Liver (tissue), 9 donors: ENCODE data around the gene TULP3. TPM values are rescaled to one million over a fixed set of nuclear protein-coding genes. Genes with fewer than 3 reads are reported as not detected.

Source experiments
- DNase-seq: peaks from one replicate; pipeline ENCODE4 v3.0.0-alpha.2; 2017; ENCODE audit warnings: low spot score
- H3K27ac ChIP-seq, 2 donors: one replicate each; pipeline ENCODE4 v1.7.0; 2013; ENCODE audit warnings: inconsistent platforms in 2 of 2, low read length in 2 of 2, control low read depth in 1 of 2, low read depth in 1 of 2, mild to moderate bottlenecking in 1 of 2
- H3K27me3 ChIP-seq, 4 donors: one replicate each; pipeline versions ENCODE4 v1.6.1 to v1.7.0; 2013; ENCODE audit warnings: low read length in 3 of 4, inconsistent platforms in 1 of 4, mild to moderate bottlenecking in 1 of 4, moderate library complexity in 1 of 4; ENCODE audit not compliant: control insufficient read depth in 4 of 4, insufficient read depth in 4 of 4
- H3K36me3 ChIP-seq, 4 donors: one replicate each; pipeline versions ENCODE4 v1.6.1 to v1.7.0; 2013; ENCODE audit warnings: low read length in 3 of 4, mild to moderate bottlenecking in 3 of 4, low read depth in 1 of 4, moderate library complexity in 1 of 4; ENCODE audit not compliant: control insufficient read depth in 4 of 4, insufficient read depth in 3 of 4
- H3K4me1 ChIP-seq, 4 donors: one replicate each; pipeline versions ENCODE4 v1.6.1 to v1.7.0; 2013; ENCODE audit warnings: low read length in 3 of 4, mild to moderate bottlenecking in 3 of 4, moderate library complexity in 1 of 4; ENCODE audit not compliant: control insufficient read depth in 4 of 4, insufficient read depth in 4 of 4
- H3K4me3 ChIP-seq, 3 donors: one replicate each; pipeline versions ENCODE4 v1.6.1 to v1.7.0; 2013; ENCODE audit warnings: low read length in 3 of 3, control low read depth in 1 of 3, low read depth in 1 of 3, mild to moderate bottlenecking in 1 of 3
- H3K9ac ChIP-seq, 2 donors: one replicate each; pipeline ENCODE4 v1.7.0; 2013; ENCODE audit warnings: low read length in 2 of 2, mild to moderate bottlenecking in 2 of 2, moderate library complexity in 2 of 2, control low read depth in 1 of 2, low read depth in 1 of 2
- H3K9me3 ChIP-seq, 4 donors: one replicate each; pipeline versions ENCODE4 v1.6.1 to v1.7.0; 2013; ENCODE audit warnings: low read length in 3 of 4; ENCODE audit not compliant: control insufficient read depth in 4 of 4
- ATF3 ChIP-seq: IDR thresholded peaks from 2 replicates; pipeline ENCODE4 v1.6.1; 2016; ENCODE audit warnings: antibody characterized with exemption
- EGR1 ChIP-seq, 2 donors: IDR thresholded peaks; 2 replicates each; pipeline ENCODE4 v1.6.1; 2016 to 2018; ENCODE audit warnings: antibody characterized with exemption in 2 of 2, low read depth in 2 of 2
- FOXA1 ChIP-seq: IDR thresholded peaks from 2 replicates; pipeline ENCODE4 v1.6.1; 2016; ENCODE audit warnings: antibody characterized with exemption
- FOXA2 ChIP-seq: IDR thresholded peaks from 2 replicates; pipeline ENCODE4 v1.6.1; 2016; ENCODE audit warnings: antibody characterized with exemption
- GABPA ChIP-seq, 2 donors: IDR thresholded peaks in 1 of 2; conservative IDR thresholded peaks in 1 of 2; 2 replicates each; pipeline ENCODE4 v1.6.1; 2016; ENCODE audit warnings: antibody characterized with exemption in 2 of 2, mild to moderate bottlenecking in 1 of 2, moderate library complexity in 1 of 2
- HNF4A ChIP-seq, 2 donors: conservative IDR thresholded peaks; 2 replicates each; pipeline ENCODE4 v1.6.1; 2016; ENCODE audit warnings: antibody characterized with exemption in 2 of 2, mild to moderate bottlenecking in 2 of 2
- HNF4G ChIP-seq: IDR thresholded peaks from 2 replicates; pipeline ENCODE4 v1.6.1; 2016; ENCODE audit warnings: antibody characterized with exemption
- JUND ChIP-seq, 2 donors: IDR thresholded peaks; 2 replicates each; pipeline ENCODE4 v1.6.1; 2016; ENCODE audit warnings: antibody characterized with exemption in 2 of 2
- MAX ChIP-seq: IDR thresholded peaks from 2 replicates; pipeline ENCODE4 v1.6.1; 2016; ENCODE audit warnings: antibody characterized with exemption
- NR2F2 ChIP-seq: IDR thresholded peaks from 2 replicates; pipeline ENCODE4 v1.6.1; 2016; ENCODE audit warnings: antibody characterized with exemption
- RAD21 ChIP-seq, 2 donors: IDR thresholded peaks; 2 replicates each; pipeline ENCODE4 v1.6.1; 2016; ENCODE audit warnings: antibody characterized with exemption in 2 of 2, mild to moderate bottlenecking in 2 of 2
- RXRA ChIP-seq, 2 donors: IDR thresholded peaks; 2 replicates each; pipeline ENCODE4 v1.6.1; 2017 to 2018; ENCODE audit warnings: antibody characterized with exemption in 2 of 2, mild to moderate bottlenecking in 1 of 2
- SP1 ChIP-seq: IDR thresholded peaks from 2 replicates; pipeline ENCODE4 v1.6.1; 2018; ENCODE audit warnings: antibody characterized with exemption, mild to moderate bottlenecking
- TAF1 ChIP-seq: conservative IDR thresholded peaks from 2 replicates; pipeline ENCODE4 v1.6.1; 2016; ENCODE audit warnings: antibody characterized with exemption, mild to moderate bottlenecking
- YY1 ChIP-seq: IDR thresholded peaks from 2 replicates; pipeline ENCODE4 v1.6.1; 2016; ENCODE audit warnings: antibody characterized with exemption, mild to moderate bottlenecking
- ZBTB33 ChIP-seq: IDR thresholded peaks from 2 replicates; pipeline ENCODE4 v1.6.1; 2016; ENCODE audit warnings: antibody characterized with exemption
- WGBS: extraction: QIAGEN DNeasy Blood & Tissue Kit; methylation state at CpG from one replicate; pipeline ENCODE4 v1.1.7; 2013; 5-methylcytosine and 5-hydroxymethylcytosine counted together
- polyA plus RNA-seq, 2 donors: library from polyadenylated mRNA; stranded (reverse) in 1 of 2; unstranded in 1 of 2; fragments of 200-250 nt in 1 of 2; fragments of >200 nt in 1 of 2; fragmentation: Nextera tagmentation in 1 of 2; extraction: Ambion mirVana in 1 of 2; gene quantifications; one replicate each; pipeline versions ENCODE4 v1.2.1 to v1.2.3, GENCODE V29; 2013 to 2015
- total RNA-seq, 2 donors: library from RNA; depleted of rRNA; stranded (reverse); fragments of >200 nt; gene quantifications; one replicate each; pipeline ENCODE4 v1.2.3, GENCODE V29; 2014
- TF ChIP-seq, protein P1 (sequence below): fragments of 150-350 bp; IDR thresholded peaks from 2 replicates; pipeline ENCODE4 v1.5.1; 2017; ENCODE audit warnings: improper control_type of control experiment, low read depth, low read length; ENCODE audit not compliant: missing input control
- TF ChIP-seq, protein P2 (sequence below): IDR thresholded peaks from 2 replicates; pipeline ENCODE4 v1.6.1; 2016; ENCODE audit warnings: antibody characterized with exemption, mild to moderate bottlenecking
- donor health status: healthy.
- donor health status: healthy.
- donor health status: healthy.
- donor health status: healthy.
- donor health status: healthy.

The TULP3 gene
- total and polyA plus RNA-seq, 4 donors = 3.2 to 4.8 (median 3.7) TPM

DNA sequence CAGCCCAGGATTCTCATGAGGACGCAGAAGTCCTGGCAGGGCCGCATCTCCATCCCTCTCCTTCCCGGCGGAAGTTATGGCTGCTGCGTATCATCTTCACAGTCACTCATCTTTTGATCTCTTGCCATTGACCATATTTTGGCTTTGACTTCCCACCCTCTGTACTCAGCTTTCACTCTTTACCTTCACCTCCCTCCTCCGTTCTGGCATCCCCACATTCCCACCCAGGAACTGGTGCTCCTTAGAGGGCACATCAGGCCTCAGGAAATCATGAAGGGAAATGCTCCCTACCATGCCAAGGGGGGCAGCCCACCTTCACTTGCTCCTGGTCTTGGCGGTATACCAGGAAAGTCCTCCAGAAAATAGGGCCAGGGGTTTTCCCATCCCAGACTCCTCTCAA is 35.1 kb upstream of the TULP3 start:
- Histone ChIP-seq H3K4me1 (no peaks in the 10 kb centered on the region), H3K4me3 (no peak overlapping the region), H3K36me3 (peaks cover 0 to 4% (median 2%) of the 10 kb centered on the region in 4 donors), H3K9ac (no peak overlapping the region), H3K27me3 (no peaks in the 10 kb centered on the region), H3K27ac (no peak overlapping the region), H3K9me3 (no peaks in the 10 kb centered on the region)
- DNase-seq = no peak
- 85% methylated on average over 7 of the region's 7 CpGs for WGBS
- TF ChIP-seq, protein P1, sequence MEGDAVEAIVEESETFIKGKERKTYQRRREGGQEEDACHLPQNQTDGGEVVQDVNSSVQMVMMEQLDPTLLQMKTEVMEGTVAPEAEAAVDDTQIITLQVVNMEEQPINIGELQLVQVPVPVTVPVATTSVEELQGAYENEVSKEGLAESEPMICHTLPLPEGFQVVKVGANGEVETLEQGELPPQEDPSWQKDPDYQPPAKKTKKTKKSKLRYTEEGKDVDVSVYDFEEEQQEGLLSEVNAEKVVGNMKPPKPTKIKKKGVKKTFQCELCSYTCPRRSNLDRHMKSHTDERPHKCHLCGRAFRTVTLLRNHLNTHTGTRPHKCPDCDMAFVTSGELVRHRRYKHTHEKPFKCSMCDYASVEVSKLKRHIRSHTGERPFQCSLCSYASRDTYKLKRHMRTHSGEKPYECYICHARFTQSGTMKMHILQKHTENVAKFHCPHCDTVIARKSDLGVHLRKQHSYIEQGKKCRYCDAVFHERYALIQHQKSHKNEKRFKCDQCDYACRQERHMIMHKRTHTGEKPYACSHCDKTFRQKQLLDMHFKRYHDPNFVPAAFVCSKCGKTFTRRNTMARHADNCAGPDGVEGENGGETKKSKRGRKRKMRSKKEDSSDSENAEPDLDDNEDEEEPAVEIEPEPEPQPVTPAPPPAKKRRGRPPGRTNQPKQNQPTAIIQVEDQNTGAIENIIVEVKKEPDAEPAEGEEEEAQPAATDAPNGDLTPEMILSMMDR = no peak
- TF ChIP-seq FOXA1 = no peak
- TF ChIP-seq JUND (IDR thresholded peaks at IDR 0.05) = no peak
- TF ChIP-seq RXRA (IDR thresholded peaks at IDR 0.05) = no peak
- no peak for TF ChIP-seq ZBTB33
- no peak for TF ChIP-seq ATF3

DNA sequence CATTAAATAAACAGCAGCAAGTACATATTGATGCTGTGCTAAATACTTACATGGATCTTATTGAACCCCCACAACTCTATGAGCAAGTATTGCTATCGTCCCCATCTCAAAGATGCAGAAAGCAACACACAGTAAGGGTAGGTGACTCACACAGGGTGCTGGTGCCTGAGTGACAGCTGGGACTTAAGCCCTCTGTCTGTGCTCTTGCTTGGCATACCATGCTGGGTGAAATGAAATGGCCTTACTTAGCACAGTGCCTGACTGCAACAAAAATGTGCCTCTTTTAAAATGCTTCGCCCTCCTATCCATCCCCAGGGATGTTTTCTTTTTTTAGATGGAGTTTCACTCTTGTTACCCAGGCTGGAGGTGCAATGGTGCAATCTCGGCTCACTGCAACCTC is 34.6 kb upstream of the TULP3 start:
- Histone ChIP-seq H3K27ac (no peak overlapping the region), H3K36me3 (peaks cover 0 to 4% (median 2%) of the 10 kb centered on the region in 4 donors), H3K9ac (no peak overlapping the region), H3K27me3 (no peaks in the 10 kb centered on the region), H3K4me1 (no peaks in the 10 kb centered on the region), H3K4me3 (no peak overlapping the region), H3K9me3 (no peaks in the 10 kb centered on the region)
- no peak for DNase-seq
- 93% methylated on average over 3 of the region's 3 CpGs for WGBS
- TF ChIP-seq YY1 (no peak), ATF3 (no peak), ZBTB33 (no peak), FOXA1 (no peak), EGR1 (IDR thresholded peaks at IDR 0.05; ENCODE audit: low read depth in 2 of 2) (no peak), HNF4A (conservative IDR thresholded peaks at IDR 0.05) (no peak), TAF1 (no peak), GABPA (IDR thresholded peaks at IDR 0.05 in 1 of 2, conservative IDR thresholded peaks at IDR 0.05 in 1 of 2) (no peak), RXRA (IDR thresholded peaks at IDR 0.05) (no peak), NR2F2 (no peak), MAX (no peak), RAD21 (IDR thresholded peaks at IDR 0.05) (no peak), FOXA2 (no peak), JUND (IDR thresholded peaks at IDR 0.05) (no peak), HNF4G (no peak), SP1 (no peak)
- TF ChIP-seq, protein P1 = no peak
- TF ChIP-seq, protein P2, sequence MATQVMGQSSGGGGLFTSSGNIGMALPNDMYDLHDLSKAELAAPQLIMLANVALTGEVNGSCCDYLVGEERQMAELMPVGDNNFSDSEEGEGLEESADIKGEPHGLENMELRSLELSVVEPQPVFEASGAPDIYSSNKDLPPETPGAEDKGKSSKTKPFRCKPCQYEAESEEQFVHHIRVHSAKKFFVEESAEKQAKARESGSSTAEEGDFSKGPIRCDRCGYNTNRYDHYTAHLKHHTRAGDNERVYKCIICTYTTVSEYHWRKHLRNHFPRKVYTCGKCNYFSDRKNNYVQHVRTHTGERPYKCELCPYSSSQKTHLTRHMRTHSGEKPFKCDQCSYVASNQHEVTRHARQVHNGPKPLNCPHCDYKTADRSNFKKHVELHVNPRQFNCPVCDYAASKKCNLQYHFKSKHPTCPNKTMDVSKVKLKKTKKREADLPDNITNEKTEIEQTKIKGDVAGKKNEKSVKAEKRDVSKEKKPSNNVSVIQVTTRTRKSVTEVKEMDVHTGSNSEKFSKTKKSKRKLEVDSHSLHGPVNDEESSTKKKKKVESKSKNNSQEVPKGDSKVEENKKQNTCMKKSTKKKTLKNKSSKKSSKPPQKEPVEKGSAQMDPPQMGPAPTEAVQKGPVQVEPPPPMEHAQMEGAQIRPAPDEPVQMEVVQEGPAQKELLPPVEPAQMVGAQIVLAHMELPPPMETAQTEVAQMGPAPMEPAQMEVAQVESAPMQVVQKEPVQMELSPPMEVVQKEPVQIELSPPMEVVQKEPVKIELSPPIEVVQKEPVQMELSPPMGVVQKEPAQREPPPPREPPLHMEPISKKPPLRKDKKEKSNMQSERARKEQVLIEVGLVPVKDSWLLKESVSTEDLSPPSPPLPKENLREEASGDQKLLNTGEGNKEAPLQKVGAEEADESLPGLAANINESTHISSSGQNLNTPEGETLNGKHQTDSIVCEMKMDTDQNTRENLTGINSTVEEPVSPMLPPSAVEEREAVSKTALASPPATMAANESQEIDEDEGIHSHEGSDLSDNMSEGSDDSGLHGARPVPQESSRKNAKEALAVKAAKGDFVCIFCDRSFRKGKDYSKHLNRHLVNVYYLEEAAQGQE = no peak
